Measurements from ENCODE around the gene NAT9. TPM values are rescaled to one million over a fixed set of nuclear protein-coding genes. Genes with fewer than 3 reads are reported as not detected.
A peak's percentile ranks its signal among the peaks of the same experiment; 100 is the strongest.

NAT9 gene
- total RNA-seq, 1 donor from 2014 or later = 83.7 TPM

DNA sequence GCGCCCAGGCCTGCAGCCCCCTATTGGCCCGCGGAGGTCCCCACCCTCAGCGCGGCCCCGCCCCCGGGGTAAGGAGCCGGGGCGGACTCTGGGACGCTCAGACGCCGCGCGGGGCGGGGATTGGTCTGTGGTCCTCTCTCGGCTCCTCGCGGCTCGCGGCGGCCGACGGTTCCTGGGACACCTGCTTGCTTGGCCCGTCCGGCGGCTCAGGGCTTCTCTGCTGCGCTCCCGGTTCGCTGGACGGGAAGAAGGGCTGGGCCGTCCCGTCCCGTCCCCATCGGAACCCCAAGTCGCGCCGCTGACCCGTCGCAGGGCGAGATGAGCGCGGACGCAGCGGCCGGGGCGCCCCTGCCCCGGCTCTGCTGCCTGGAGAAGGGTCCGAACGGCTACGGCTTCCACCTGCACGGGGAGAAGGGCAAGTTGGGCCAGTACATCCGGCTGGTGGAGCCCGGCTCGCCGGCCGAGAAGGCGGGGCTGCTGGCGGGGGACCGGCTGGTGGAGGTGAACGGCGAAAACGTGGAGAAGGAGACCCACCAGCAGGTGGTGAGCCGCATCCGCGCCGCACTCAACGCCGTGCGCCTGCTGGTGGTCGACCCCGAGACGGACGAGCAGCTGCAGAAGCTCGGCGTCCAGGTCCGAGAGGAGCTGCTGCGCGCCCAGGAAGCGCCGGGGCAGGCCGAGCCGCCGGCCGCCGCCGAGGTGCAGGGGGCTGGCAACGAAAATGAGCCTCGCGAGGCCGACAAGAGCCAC, 27.4 kb downstream of the NAT9 start, which contains the start of gene NHERF1:
NHERF1 (plus strand) TSS at position 100 of the 750 bp plus-strand sequence; CDS start at position 319, 219 bp downstream.
- H3K27me3 Mint-ChIP-seq (ENCODE audit: low read depth) = no peaks in the 10 kb centered on the region
- peaks cover 37% of the 10 kb centered on the region for H3K4me1 Mint-ChIP-seq
- peak within 1 kb of the TSS; percentile 23 for H3K27ac Mint-ChIP-seq
- peaks cover 8% of the 10 kb centered on the region for H3K36me3 Mint-ChIP-seq
- TF ChIP-seq, protein P1, sequence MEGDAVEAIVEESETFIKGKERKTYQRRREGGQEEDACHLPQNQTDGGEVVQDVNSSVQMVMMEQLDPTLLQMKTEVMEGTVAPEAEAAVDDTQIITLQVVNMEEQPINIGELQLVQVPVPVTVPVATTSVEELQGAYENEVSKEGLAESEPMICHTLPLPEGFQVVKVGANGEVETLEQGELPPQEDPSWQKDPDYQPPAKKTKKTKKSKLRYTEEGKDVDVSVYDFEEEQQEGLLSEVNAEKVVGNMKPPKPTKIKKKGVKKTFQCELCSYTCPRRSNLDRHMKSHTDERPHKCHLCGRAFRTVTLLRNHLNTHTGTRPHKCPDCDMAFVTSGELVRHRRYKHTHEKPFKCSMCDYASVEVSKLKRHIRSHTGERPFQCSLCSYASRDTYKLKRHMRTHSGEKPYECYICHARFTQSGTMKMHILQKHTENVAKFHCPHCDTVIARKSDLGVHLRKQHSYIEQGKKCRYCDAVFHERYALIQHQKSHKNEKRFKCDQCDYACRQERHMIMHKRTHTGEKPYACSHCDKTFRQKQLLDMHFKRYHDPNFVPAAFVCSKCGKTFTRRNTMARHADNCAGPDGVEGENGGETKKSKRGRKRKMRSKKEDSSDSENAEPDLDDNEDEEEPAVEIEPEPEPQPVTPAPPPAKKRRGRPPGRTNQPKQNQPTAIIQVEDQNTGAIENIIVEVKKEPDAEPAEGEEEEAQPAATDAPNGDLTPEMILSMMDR (IDR thresholded peaks at IDR 0.05; ENCODE audit: unreplicated experiment) = peak; percentile 26
- peak within 1 kb of the TSS; percentile 76 for H3K4me3 Mint-ChIP-seq
- no peaks in the 10 kb centered on the region for H3K9me3 Mint-ChIP-seq
- DNase-seq (ENCODE audit: low spot score in 2 of 2, unreplicated experiment in 2 of 2) = peak; percentile 88 to 92

DNA sequence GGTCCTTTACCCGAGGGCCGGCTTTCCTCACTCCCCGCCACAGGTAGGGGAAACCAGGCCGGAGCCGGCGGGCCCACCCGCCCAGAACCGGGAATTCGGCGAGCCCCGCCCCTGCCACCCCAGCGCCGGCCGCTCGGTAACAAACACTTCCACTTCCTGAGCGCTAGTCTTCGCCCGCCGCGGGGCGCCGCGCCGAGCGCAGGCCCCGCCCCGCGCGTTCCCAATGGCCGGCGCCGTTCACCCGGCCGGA, 27.9 kb downstream of the NAT9 start:
- H3K36me3 Mint-ChIP-seq = peaks cover 8% of the 10 kb centered on the region
- H3K27me3 Mint-ChIP-seq (ENCODE audit: low read depth) = peaks cover under 1% of the 10 kb centered on the region
- TF ChIP-seq, protein P1 (IDR thresholded peaks at IDR 0.05; ENCODE audit: unreplicated experiment) = no peak
- H3K4me1 Mint-ChIP-seq = peaks cover 37% of the 10 kb centered on the region
- H3K9me3 Mint-ChIP-seq = no peaks in the 10 kb centered on the region
- no peak for DNase-seq (ENCODE audit: low spot score in 2 of 2, unreplicated experiment in 2 of 2)
- no peak overlapping the region for H3K27ac Mint-ChIP-seq
- H3K4me3 Mint-ChIP-seq = peak overlapping the region; percentile 56

DNA sequence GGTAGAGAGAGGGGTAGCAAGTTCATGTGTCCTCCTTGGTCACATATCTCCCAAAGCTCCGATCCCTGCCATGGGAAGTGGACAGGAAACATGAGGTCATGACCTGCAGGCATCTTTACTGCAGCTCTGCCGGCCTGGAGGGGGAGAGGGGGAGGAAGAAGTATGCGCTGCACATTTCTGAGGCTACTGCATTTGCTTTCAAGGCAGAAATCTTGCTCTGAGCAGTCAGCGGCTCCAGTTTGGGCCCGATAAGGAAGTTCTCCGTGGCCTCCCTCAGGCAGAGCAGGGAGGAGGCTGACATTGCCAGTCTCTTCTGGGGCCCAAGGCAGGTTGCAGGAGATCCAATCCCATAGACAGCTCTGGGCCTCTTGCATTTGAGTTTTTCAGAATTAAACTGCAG, 29.2 kb downstream of the NAT9 start:
- Mint-ChIP-seq H3K4me3 (peak overlapping the region; percentile 31), H3K4me1 (peaks cover 37% of the 10 kb centered on the region), H3K9me3 (no peaks in the 10 kb centered on the region), H3K36me3 (no peaks in the 10 kb centered on the region), H3K27me3 (ENCODE audit: low read depth) (peaks cover 2% of the 10 kb centered on the region), H3K27ac (peak overlapping the region; percentile 87)
- TF ChIP-seq, protein P1 (IDR thresholded peaks at IDR 0.05; ENCODE audit: unreplicated experiment) = no peak
- peak in 1 of 2 experiments; percentile 19 for DNase-seq (ENCODE audit: low spot score in 2 of 2, unreplicated experiment in 2 of 2)

DNA sequence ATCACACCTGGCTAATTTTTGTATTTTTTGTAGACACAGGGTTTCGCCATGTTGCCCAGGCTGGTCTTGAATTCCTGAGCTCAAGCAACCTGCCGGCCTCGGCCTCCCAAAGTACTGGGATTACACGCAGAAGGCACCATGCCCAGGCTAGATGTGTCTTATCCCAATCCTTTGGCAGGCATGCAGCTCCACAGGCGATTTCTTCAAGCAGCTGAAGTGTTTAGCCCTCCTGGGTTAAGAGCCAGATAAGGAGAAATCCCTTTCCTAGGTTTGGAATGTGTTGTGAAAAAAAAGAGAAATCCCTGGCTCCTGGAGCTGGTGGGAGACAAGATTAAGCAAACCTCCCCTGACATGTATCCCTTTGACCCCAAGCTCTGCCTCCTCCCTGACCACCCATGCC, 29.8 kb downstream of the NAT9 start:
- Mint-ChIP-seq H3K27me3 (ENCODE audit: low read depth) (peaks cover 4% of the 10 kb centered on the region), H3K27ac (peak overlapping the region; percentile 87), H3K4me3 (peak overlapping the region; percentile 12), H3K9me3 (no peaks in the 10 kb centered on the region), H3K36me3 (no peaks in the 10 kb centered on the region), H3K4me1 (peaks cover 37% of the 10 kb centered on the region)
- no peak for DNase-seq (ENCODE audit: low spot score in 2 of 2, unreplicated experiment in 2 of 2)
- TF ChIP-seq, protein P1 (IDR thresholded peaks at IDR 0.05; ENCODE audit: unreplicated experiment) = no peak

DNA sequence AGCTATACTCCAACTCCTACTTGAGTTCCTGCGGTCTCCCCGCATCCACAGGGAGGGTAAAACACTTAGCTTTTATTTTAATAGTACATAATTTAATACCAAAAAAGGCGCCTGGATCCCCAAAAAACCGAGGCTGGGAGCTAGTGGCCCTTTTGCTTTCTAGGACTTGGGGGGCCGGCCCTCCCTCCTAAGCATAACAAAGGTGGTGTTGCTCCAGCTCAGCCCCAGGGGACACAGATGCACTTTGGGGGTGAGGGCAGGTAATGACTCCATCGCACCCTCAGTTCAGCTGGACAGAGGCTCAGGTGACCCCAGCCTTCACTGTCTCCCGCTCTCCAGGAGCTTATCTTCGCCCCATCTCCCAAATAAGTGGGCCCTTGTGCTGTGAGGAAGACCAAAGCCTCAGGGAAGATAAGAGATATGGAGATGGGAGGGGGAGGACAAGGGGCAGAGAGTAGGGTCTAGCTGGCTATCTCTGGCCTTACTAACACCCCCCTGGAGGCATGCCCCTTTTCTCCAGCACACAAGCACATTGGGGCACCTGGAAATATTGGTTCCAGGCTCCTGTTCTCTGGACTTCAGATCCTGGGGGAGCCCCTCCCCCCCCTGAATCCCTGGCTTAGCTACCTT, 30.5 kb downstream of the NAT9 start:
- Mint-ChIP-seq H3K27me3 (ENCODE audit: low read depth) (peaks cover 4% of the 10 kb centered on the region), H3K4me3 (no peak overlapping the region), H3K4me1 (peaks cover 30% of the 10 kb centered on the region), H3K36me3 (no peaks in the 10 kb centered on the region), H3K9me3 (no peaks in the 10 kb centered on the region), H3K27ac (peak overlapping the region; percentile 39)
- DNase-seq (ENCODE audit: low spot score in 2 of 2, unreplicated experiment in 2 of 2) = peak in 1 of 2 experiments; percentile 7
- TF ChIP-seq, protein P1 (IDR thresholded peaks at IDR 0.05; ENCODE audit: unreplicated experiment) = no peak
